ENCODE results near the gene CST7.

CST7 gene, protein sequence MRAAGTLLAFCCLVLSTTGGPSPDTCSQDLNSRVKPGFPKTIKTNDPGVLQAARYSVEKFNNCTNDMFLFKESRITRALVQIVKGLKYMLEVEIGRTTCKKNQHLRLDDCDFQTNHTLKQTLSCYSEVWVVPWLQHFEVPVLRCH

DNA sequence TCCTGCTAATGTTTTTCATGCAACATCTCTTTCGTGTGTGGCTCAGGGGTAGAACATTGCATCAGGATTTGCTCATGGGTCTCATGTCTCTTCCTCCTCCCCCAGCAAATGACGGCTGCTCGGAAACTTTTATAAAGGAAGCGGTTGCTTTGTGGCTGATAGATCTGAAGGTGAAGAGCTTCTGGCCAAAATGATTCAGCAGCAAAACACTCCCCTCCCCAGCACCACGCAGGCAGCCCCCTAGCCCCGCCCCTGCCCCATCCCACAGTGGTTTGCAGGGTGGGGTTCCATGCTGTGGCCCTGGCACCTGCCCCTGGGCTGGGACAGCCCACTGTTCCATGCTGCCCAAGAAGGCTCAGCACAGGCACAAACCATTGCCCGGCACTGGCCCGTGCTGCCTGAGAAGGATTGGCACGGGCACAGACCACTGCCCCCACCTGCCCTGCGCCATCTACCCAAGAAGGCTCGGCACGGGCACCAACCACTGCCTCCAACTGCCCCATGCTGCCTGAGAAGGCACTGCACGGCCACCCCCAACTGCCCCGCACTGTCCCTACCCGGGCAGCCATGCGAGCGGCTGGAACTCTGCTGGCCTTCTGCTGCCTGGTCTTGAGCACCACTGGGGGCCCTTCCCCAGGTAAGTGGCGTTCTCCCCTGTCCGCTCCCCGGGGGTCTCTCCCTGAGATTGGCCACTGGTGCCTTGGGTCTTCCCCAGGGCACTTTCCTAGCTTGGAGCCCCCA, at the start of gene CST7:
Gene CST7, plus strand, starts transcription at position 331 of the 741 bp plus-strand sequence. Its CDS starts 237 bp downstream, at position 568.
- 0 out of 2 replicates have a peak, but pooled peaks cover 6% of the 10 kb centered on the region for H3K27me3 ChIP-seq (ENCODE audit: insufficient read depth, low read length)
- no peak within 1 kb of the TSS for H3K27ac ChIP-seq (ENCODE audit: low read depth, low read length)
- H3K36me3 ChIP-seq (ENCODE audit: insufficient read depth, low read length), result no peaks in the 10 kb centered on the region
- no peak within 1 kb of the TSS for H2AFZ ChIP-seq (ENCODE audit: low read length, unreplicated experiment)
- no peaks in the 10 kb centered on the region for H3K79me2 ChIP-seq (ENCODE audit: control insufficient read depth, insufficient read depth, low read length, unreplicated experiment)
- no peaks in the 10 kb centered on the region for H3K4me1 ChIP-seq (ENCODE audit: control insufficient read depth, insufficient read depth, low read length, unreplicated experiment)
- no peak within 1 kb of the TSS for H3K4me3 ChIP-seq (ENCODE audit: low read depth, low read length)

DNA sequence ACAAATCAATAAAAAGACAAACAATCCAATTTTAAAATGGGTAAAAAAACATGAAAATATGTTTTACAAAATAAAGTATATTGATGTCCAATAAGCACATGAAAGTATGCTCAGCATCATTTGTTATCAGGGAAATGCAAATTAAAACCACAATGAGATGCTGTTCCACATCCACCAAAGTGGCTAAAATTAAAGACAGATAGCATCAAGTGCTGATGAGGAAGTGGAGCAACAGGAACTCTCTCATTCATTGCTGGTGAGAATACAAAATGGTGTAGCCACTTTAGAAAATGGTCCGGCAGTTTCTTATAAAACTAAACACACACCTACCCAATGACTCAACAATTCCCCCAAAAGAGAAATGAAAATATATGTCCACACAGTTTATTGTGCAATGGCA, 42.3 kb upstream of the CST7 start:
- Histone ChIP-seq H3K36me3 (ENCODE audit: insufficient read depth, low read length) (no peaks in the 10 kb centered on the region), H3K79me2 (ENCODE audit: control insufficient read depth, insufficient read depth, low read length, unreplicated experiment) (no peaks in the 10 kb centered on the region), H3K27ac (ENCODE audit: low read depth, low read length) (no peak overlapping the region), H3K4me3 (ENCODE audit: low read depth, low read length) (no peak overlapping the region), H2AFZ (ENCODE audit: low read length, unreplicated experiment) (no peak overlapping the region), H3K4me1 (ENCODE audit: control insufficient read depth, insufficient read depth, low read length, unreplicated experiment) (no peaks in the 10 kb centered on the region), H3K27me3 (ENCODE audit: insufficient read depth, low read length) (peaks cover 7% of the 10 kb centered on the region; the same call in 1 of the 2 replicates)

DNA sequence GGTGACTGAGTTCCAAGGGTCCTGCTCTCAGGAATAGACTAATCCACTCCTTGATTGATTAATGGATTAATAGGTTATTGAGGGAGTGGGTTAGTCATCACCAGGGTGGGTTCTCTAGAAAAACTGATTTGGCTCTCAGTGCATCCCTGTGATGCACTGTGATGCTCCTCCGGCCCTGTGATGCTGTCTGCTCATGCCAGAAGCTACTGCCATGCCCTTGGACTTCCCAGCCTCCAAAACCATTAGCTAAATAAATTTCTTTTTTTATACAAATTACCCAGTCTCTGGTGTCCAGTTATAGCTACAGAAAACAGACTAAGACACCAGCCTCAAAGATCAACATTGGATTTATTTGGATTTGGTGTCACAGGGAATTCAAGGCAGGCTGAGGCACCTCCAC, 40.4 kb upstream of the CST7 start:
- no peak overlapping the region for H3K27ac ChIP-seq (ENCODE audit: low read depth, low read length)
- H2AFZ ChIP-seq (ENCODE audit: low read length, unreplicated experiment), result no peak overlapping the region
- no peaks in the 10 kb centered on the region for H3K36me3 ChIP-seq (ENCODE audit: insufficient read depth, low read length)
- H3K4me1 ChIP-seq (ENCODE audit: control insufficient read depth, insufficient read depth, low read length, unreplicated experiment), result no peaks in the 10 kb centered on the region
- H3K27me3 ChIP-seq (ENCODE audit: insufficient read depth, low read length), result peaks cover 13% of the 10 kb centered on the region; the same call in 1 of the 2 replicates
- no peaks in the 10 kb centered on the region for H3K79me2 ChIP-seq (ENCODE audit: control insufficient read depth, insufficient read depth, low read length, unreplicated experiment)
- no peak overlapping the region for H3K4me3 ChIP-seq (ENCODE audit: low read depth, low read length)

DNA sequence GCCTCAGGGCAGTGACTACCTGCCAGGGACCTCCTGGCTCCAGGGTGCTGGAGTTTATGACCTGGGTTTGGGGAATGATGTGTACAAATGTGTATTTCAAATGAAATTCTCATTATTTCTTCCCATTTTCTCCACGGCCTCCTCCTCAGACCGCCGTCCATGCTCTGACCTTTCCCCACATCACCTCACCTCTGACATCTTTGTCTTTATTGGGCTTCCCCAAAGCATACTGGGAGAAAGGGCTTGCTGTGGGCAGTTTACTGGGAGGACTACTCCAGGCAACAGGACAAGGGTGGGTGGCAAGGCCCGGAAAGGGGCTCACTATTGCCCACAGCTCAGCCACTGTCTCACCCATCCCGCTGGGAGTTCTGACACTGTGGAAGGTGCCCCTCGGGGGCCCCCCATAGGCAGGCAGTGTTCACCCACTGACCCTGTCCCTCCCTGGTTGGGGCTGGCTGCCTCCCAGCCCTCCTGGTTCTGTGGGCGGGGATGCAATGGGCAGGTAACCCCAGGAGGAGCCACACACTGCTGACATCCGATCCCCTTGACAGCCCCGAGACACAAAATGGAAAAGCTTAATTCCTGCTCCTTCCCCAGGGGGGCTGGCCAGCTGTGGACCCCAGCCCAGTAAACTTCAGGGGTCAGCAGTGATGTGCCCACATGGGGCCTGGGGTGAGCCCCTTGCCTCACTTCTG, 39.8 kb upstream of the CST7 start:
- H2AFZ ChIP-seq (ENCODE audit: low read length, unreplicated experiment), result no peak overlapping the region
- H3K27me3 ChIP-seq (ENCODE audit: insufficient read depth, low read length), result peaks cover 13% of the 10 kb centered on the region; the same call in 1 of the 2 replicates
- no peaks in the 10 kb centered on the region for H3K4me1 ChIP-seq (ENCODE audit: control insufficient read depth, insufficient read depth, low read length, unreplicated experiment)
- H3K79me2 ChIP-seq (ENCODE audit: control insufficient read depth, insufficient read depth, low read length, unreplicated experiment), result no peaks in the 10 kb centered on the region
- H3K36me3 ChIP-seq (ENCODE audit: insufficient read depth, low read length), result no peaks in the 10 kb centered on the region
- H3K27ac ChIP-seq (ENCODE audit: low read depth, low read length), result no peak overlapping the region
- H3K4me3 ChIP-seq (ENCODE audit: low read depth, low read length), result no peak overlapping the region

DNA sequence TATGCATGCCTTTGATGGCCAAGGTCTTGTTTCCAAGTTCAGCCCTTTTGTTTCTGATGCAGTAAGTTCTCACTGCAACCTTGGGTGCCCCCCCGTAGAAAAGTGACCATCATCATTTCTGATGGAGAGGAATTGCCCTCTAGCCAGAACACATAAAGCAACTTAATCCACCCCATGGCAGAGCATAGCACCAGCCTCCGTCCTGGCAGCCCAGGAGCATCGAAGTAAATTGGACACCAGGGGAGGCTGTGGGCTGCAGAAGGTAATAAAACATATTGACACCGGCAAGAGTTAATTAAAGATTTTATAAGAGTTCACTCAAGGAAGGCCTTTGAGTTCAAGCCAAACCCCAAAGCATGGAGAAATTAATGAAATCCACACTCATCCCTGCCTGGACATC, 39.2 kb upstream of the CST7 start:
- no peaks in the 10 kb centered on the region for H3K36me3 ChIP-seq (ENCODE audit: insufficient read depth, low read length)
- H2AFZ ChIP-seq (ENCODE audit: low read length, unreplicated experiment), result no peak overlapping the region
- H3K4me1 ChIP-seq (ENCODE audit: control insufficient read depth, insufficient read depth, low read length, unreplicated experiment), result no peaks in the 10 kb centered on the region
- H3K27me3 ChIP-seq (ENCODE audit: insufficient read depth, low read length), result peaks cover 13% of the 10 kb centered on the region; the same call in 1 of the 2 replicates
- H3K79me2 ChIP-seq (ENCODE audit: control insufficient read depth, insufficient read depth, low read length, unreplicated experiment), result no peaks in the 10 kb centered on the region
- no peak overlapping the region for H3K4me3 ChIP-seq (ENCODE audit: low read depth, low read length)
- H3K27ac ChIP-seq (ENCODE audit: low read depth, low read length), result no peak overlapping the region

DNA sequence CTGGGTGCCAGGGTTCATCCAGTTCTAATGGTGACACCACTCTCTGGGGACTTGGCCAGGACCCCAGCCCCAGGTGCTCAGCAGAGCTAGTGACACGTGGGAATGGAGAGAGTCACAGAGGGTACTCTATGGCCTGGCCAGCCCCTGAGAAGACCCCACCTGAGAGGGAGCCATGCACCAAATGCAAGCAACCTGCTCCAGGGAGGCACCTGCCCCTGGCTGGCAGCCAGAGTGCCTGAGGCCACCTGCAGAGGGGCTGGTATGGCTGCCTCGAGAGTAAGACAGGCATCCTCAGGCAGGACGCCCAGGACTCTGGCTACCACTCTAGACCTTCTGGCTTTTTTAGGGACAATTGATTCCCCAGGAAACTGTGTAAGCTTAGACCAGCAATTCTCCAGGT, 38.6 kb upstream of the CST7 start:
- peaks cover 13% of the 10 kb centered on the region; the same call in 1 of the 2 replicates for H3K27me3 ChIP-seq (ENCODE audit: insufficient read depth, low read length)
- no peaks in the 10 kb centered on the region for H3K4me1 ChIP-seq (ENCODE audit: control insufficient read depth, insufficient read depth, low read length, unreplicated experiment)
- H3K79me2 ChIP-seq (ENCODE audit: control insufficient read depth, insufficient read depth, low read length, unreplicated experiment), result no peaks in the 10 kb centered on the region
- no peaks in the 10 kb centered on the region for H3K36me3 ChIP-seq (ENCODE audit: insufficient read depth, low read length)
- no peak overlapping the region for H3K4me3 ChIP-seq (ENCODE audit: low read depth, low read length)
- no peak overlapping the region for H2AFZ ChIP-seq (ENCODE audit: low read length, unreplicated experiment)
- no peak overlapping the region for H3K27ac ChIP-seq (ENCODE audit: low read depth, low read length)

DNA sequence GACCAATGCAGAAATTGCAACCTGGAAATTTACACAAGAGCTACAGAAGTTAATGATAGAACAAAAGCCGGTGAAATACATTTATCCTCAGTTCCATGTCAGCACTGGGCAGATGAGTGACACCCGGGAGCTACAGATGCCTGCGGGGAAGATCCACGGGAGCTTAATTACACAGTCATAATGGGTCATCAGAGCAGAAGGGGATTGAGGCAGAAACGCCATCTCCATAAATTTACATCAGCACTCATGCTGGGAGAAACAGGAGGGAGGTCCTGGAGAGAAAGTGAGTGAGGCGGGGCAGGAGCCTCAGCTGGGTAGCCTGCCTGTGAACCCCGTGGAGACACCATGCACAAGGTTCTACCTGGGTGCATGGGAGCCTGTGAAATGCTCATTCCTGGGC, 37.6 kb upstream of the CST7 start:
- no peak overlapping the region for H3K4me3 ChIP-seq (ENCODE audit: low read depth, low read length)
- H3K27ac ChIP-seq (ENCODE audit: low read depth, low read length), result no peak overlapping the region
- H3K27me3 ChIP-seq (ENCODE audit: insufficient read depth, low read length), result peaks cover 18% of the 10 kb centered on the region; the same call in 1 of the 2 replicates

DNA sequence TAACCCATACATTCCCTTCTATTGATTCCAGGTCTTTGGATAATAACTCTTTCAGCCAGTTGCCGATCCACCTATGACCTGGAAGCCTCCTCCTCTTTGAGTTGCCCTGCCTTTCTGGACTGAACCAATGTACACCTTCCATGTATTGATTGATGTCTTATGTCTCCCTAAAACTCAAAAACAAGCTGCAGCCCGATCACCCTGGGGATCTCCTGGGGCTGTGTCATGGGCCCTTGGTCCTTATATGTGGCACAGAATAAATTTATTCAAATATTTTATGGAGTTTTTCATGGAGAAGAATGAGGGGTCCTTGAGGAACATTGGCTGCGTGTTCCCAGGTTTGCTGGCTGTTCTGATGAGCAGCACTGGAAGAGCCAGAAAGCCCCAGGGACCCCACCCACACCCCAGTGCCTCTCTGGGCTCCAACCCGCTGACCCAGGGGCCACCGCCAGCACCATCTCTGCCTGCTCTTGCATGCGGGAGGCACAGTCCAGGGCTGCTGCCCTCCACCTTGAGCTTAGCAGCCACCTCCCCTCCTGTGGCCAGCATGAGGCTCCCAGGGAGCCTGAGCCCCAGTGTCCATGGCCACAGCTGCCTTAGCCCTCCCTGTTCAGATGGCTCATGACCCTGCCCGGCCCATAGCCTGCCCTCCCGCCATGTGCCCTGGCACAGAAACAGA, 36.5 kb upstream of the CST7 start:
- Histone ChIP-seq H3K27ac (ENCODE audit: low read depth, low read length) (no peak overlapping the region), H2AFZ (ENCODE audit: low read length, unreplicated experiment) (no peak overlapping the region), H3K36me3 (ENCODE audit: insufficient read depth, low read length) (no peaks in the 10 kb centered on the region), H3K79me2 (ENCODE audit: control insufficient read depth, insufficient read depth, low read length, unreplicated experiment) (no peaks in the 10 kb centered on the region), H3K4me3 (ENCODE audit: low read depth, low read length) (no peak overlapping the region), H3K27me3 (ENCODE audit: insufficient read depth, low read length) (peaks cover 26% of the 10 kb centered on the region), H3K4me1 (ENCODE audit: control insufficient read depth, insufficient read depth, low read length, unreplicated experiment) (no peaks in the 10 kb centered on the region)

More for the DNA sequence above, 37.6 kb upstream of the CST7 start:
- H3K79me2 ChIP-seq (ENCODE audit: control insufficient read depth, insufficient read depth, low read length, unreplicated experiment), result no peaks in the 10 kb centered on the region
- no peaks in the 10 kb centered on the region for H3K36me3 ChIP-seq (ENCODE audit: insufficient read depth, low read length)
- no peak overlapping the region for H2AFZ ChIP-seq (ENCODE audit: low read length, unreplicated experiment)
- H3K4me1 ChIP-seq (ENCODE audit: control insufficient read depth, insufficient read depth, low read length, unreplicated experiment), result no peaks in the 10 kb centered on the region

DNA sequence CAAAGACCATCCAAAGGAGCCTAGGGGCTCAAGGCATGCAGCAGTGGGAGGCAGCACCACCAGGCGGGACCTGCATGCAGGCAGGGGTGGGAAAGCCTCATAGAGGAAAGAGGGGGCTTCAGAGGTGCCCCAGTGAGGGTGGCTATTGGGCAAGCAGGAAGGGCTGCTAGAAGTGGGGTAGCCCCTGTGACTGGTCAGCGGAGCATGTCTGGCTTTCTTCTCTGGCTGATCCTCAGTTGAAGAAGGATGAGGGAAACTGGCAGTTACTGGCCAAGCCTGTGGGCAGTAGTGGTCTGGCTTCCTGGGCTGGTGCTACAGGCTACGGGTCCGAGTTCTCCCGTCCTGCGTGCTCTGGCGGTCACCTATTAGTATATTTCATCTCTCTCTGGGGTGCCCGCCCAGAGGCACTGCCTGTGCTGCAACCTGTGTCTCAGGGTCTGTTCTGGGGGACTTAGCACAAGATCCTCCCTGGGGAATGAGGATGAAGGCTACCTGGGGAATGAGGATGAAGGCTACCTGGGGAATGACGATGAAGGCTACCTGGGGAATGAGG, 35.9 kb upstream of the CST7 start:
- no peak overlapping the region for H3K4me3 ChIP-seq (ENCODE audit: low read depth, low read length)
- H3K27me3 ChIP-seq (ENCODE audit: insufficient read depth, low read length), result peaks cover 26% of the 10 kb centered on the region
- H3K4me1 ChIP-seq (ENCODE audit: control insufficient read depth, insufficient read depth, low read length, unreplicated experiment), result no peaks in the 10 kb centered on the region
- H3K27ac ChIP-seq (ENCODE audit: low read depth, low read length), result no peak overlapping the region
- no peaks in the 10 kb centered on the region for H3K79me2 ChIP-seq (ENCODE audit: control insufficient read depth, insufficient read depth, low read length, unreplicated experiment)
- no peaks in the 10 kb centered on the region for H3K36me3 ChIP-seq (ENCODE audit: insufficient read depth, low read length)
- no peak overlapping the region for H2AFZ ChIP-seq (ENCODE audit: low read length, unreplicated experiment)

Data from ACC112 (cell line).